HG02943 (cell line): ENCODE data around the gene STAG1.
"Not testable (repeated sequence)": the region's sequence is repeated elsewhere in the genome, so short reads cannot be mapped to it uniquely, and the experiment has no call there.

ENCODE experiments used
- ATAC-seq: cut with Tn5 transposase; IDR thresholded peaks from one replicate; pipeline ENCODE4 v1.9.1; 2021; ENCODE audit warnings: mild to moderate bottlenecking, low read depth, moderate library complexity; ENCODE audit not compliant: unreplicated experiment

The STAG1 gene

GRCh38 chr3:136606990-136607389 is 145.2 kb downstream of the STAG1 start:
- ATAC-seq: no peak

- not testable (repeated sequence) for ATAC-seq
Measured at GRCh38 chr3:136606216-136606615, 146.0 kb downstream of the STAG1 start.

GRCh38 chr3:136604961-136605360 is 147.2 kb downstream of the STAG1 start:
- no peak for ATAC-seq

- ATAC-seq: no peak
Measured at GRCh38 chr3:136602818-136603217, 149.4 kb downstream of the STAG1 start.

GRCh38 chr3:136595913-136596697 is 156.1 kb downstream of the STAG1 start:
- no peak for ATAC-seq

GRCh38 chr3:136586580-136586979 is 165.6 kb downstream of the STAG1 start:
- no peak for ATAC-seq

GRCh38 chr3:136584728-136585127 is 167.4 kb downstream of the STAG1 start:
- ATAC-seq: no peak

GRCh38 chr3:136583823-136584222 is 168.4 kb downstream of the STAG1 start:
- ATAC-seq: no peak

GRCh38 chr3:136577791-136578190 is 174.4 kb downstream of the STAG1 start:
- no peak for ATAC-seq

GRCh38 chr3:136576279-136577009 is 175.7 kb downstream of the STAG1 start:
- no peak for ATAC-seq

- ATAC-seq: no peak
Measured at GRCh38 chr3:136567599-136568188, 184.5 kb downstream of the STAG1 start.

GRCh38 chr3:136564962-136565361 is 187.2 kb downstream of the STAG1 start:
- ATAC-seq: not testable (repeated sequence)

- no peak for ATAC-seq
Measured at GRCh38 chr3:136562026-136562425, 190.2 kb downstream of the STAG1 start.

GRCh38 chr3:136559896-136560295 is 192.3 kb downstream of the STAG1 start:
- no peak for ATAC-seq

- ATAC-seq: not testable (repeated sequence)
Measured at GRCh38 chr3:136549461-136549860, 202.7 kb downstream of the STAG1 start.

GRCh38 chr3:136547293-136547692 is 204.9 kb downstream of the STAG1 start:
- no peak for ATAC-seq

- no peak for ATAC-seq
Measured at GRCh38 chr3:136546720-136547119, 205.5 kb downstream of the STAG1 start.

- no peak for ATAC-seq
Measured at GRCh38 chr3:136545664-136546268, 206.4 kb downstream of the STAG1 start.

- ATAC-seq: no peak
Measured at GRCh38 chr3:136544532-136544931, 207.6 kb downstream of the STAG1 start.

- no peak for ATAC-seq
Measured at GRCh38 chr3:136543385-136543784, 208.8 kb downstream of the STAG1 start.

GRCh38 chr3:136535906-136536305 is 216.3 kb downstream of the STAG1 start:
- no peak for ATAC-seq
